ENCODE results near the gene COX10. TPM values are rescaled to one million over a fixed set of nuclear protein-coding genes. Genes with fewer than 3 reads are reported as not detected.

The COX10 gene
- total RNA-seq, 1 experiment from 2014 or later = 20.0 TPM

DNA sequence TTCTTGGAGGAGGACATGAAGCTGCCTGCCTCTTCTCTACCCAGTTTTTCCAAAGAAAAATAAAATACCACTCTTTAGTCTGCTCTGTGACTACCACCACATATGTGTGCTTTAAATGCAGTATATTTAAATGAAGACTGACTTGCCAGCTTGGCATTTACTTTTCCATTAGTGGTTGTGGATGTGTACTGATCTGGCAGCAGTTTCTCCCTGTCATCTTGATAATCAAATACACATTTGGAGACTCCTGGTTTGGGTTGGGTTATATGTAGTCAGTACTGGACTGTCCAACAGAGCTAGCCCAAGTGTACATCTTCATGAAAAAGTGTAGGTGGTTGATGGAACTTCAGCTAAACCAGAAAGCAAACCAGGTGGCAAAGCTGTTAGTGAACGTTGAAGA, 19.9 kb downstream of the COX10 start:
- no peaks in the 10 kb centered on the region for H3K27me3 ChIP-seq (replicated peaks; ENCODE audit: insufficient read depth, low read depth, low read length, poor library complexity)
- no peak for TF ChIP-seq EZH2 (IDR thresholded peaks at IDR 0.05; ENCODE audit: borderline replicate concordance, low read depth, low read length, poor library complexity, severe bottlenecking)
- no peak for TF ChIP-seq CTCF (conservative IDR thresholded peaks at IDR 0.05; ENCODE audit: low read depth, low read length)
- ChIA-PET POLR2A (ENCODE audit: low non-redundant PET) (no interaction called here), CTCF (no interaction called here)
- H3K36me3 ChIP-seq (ENCODE audit: insufficient read depth, low read length, poor library complexity, severe bottlenecking) = no peaks in the 10 kb centered on the region
- no peak overlapping the region for H3K27ac ChIP-seq (ENCODE audit: low read depth, low read length, poor library complexity, severe bottlenecking)
- no peak for DNase-seq (ENCODE audit: low spot score)
- H3K4me1 ChIP-seq (ENCODE audit: insufficient read depth, low read length, poor library complexity, severe bottlenecking) = peaks cover 13% of the 10 kb centered on the region
- no TSS peak for BruUV-seq (replicated peaks)
- intact Hi-C loops (cut with micrococcal nuclease; ENCODE audit: unreplicated experiment) = no loop called here
- H3K4me3 ChIP-seq (ENCODE audit: low read depth, low read length, poor library complexity, severe bottlenecking) = no peak overlapping the region
- H3K9me3 ChIP-seq (ENCODE audit: low read depth, low read length, poor library complexity, severe bottlenecking) = no peaks in the 10 kb centered on the region

DNA sequence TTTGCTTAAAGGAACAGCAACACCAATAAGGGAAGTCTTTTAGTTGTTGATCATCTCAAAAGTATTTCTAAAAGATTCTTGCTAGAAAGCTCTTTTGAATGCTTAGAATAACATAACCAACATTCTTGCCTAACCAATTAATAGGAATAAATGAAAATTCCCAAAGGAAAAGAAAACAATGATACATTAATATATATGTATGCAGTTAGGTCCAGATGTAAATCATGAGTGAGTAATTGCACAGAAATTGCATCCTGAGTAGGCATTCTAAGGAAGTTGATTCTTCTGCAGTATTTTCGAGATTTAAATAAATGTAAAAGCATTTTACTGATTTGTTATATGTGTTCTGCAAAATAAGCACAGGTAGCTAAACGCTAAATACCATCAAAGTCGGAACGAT, 22.1 kb downstream of the COX10 start:
- intact Hi-C loops (cut with micrococcal nuclease; ENCODE audit: unreplicated experiment) = no loop called here
- Histone ChIP-seq H3K9me3 (ENCODE audit: low read depth, low read length, poor library complexity, severe bottlenecking) (no peaks in the 10 kb centered on the region), H3K27me3 (replicated peaks; ENCODE audit: insufficient read depth, low read depth, low read length, poor library complexity) (no peaks in the 10 kb centered on the region), H3K4me1 (ENCODE audit: insufficient read depth, low read length, poor library complexity, severe bottlenecking) (peaks cover 24% of the 10 kb centered on the region), H3K36me3 (ENCODE audit: insufficient read depth, low read length, poor library complexity, severe bottlenecking) (no peaks in the 10 kb centered on the region), H3K27ac (ENCODE audit: low read depth, low read length, poor library complexity, severe bottlenecking) (no peak overlapping the region), H3K4me3 (ENCODE audit: low read depth, low read length, poor library complexity, severe bottlenecking) (no peak overlapping the region)
- DNase-seq (ENCODE audit: low spot score) = no peak
- POLR2A ChIA-PET (ENCODE audit: low non-redundant PET) = no interaction called here
- TF ChIP-seq CTCF (conservative IDR thresholded peaks at IDR 0.05; ENCODE audit: low read depth, low read length) = no peak
- TF ChIP-seq EZH2 (IDR thresholded peaks at IDR 0.05; ENCODE audit: borderline replicate concordance, low read depth, low read length, poor library complexity, severe bottlenecking) = no peak
- CTCF ChIA-PET = no interaction called here
- BruUV-seq (replicated peaks) = no TSS peak

GRCh38 chr17:14092808-14093207, 23.5 kb downstream of the COX10 start:
- intact Hi-C loops (cut with micrococcal nuclease; ENCODE audit: unreplicated experiment) = no loop called here
- TF ChIP-seq CTCF (conservative IDR thresholded peaks at IDR 0.05; ENCODE audit: low read depth, low read length) (no peak), EZH2 (IDR thresholded peaks at IDR 0.05; ENCODE audit: borderline replicate concordance, low read depth, low read length, poor library complexity, severe bottlenecking) (no peak)
- ChIA-PET CTCF (no interaction called here), POLR2A (ENCODE audit: low non-redundant PET) (no interaction called here)
- H3K4me3 ChIP-seq (ENCODE audit: low read depth, low read length, poor library complexity, severe bottlenecking) = no peak overlapping the region
- H3K4me1 ChIP-seq (ENCODE audit: insufficient read depth, low read length, poor library complexity, severe bottlenecking) = peaks cover 24% of the 10 kb centered on the region
- no TSS peak for BruUV-seq (replicated peaks)
- no peaks in the 10 kb centered on the region for H3K36me3 ChIP-seq (ENCODE audit: insufficient read depth, low read length, poor library complexity, severe bottlenecking)
- no peak for DNase-seq (ENCODE audit: low spot score)
- no peaks in the 10 kb centered on the region for H3K9me3 ChIP-seq (ENCODE audit: low read depth, low read length, poor library complexity, severe bottlenecking)
- H3K27ac ChIP-seq (ENCODE audit: low read depth, low read length, poor library complexity, severe bottlenecking) = no peak overlapping the region
- H3K27me3 ChIP-seq (replicated peaks; ENCODE audit: insufficient read depth, low read depth, low read length, poor library complexity) = no peaks in the 10 kb centered on the region
